NCI-H2171 (cell line): ENCODE data around the gene GEMIN2.
A peak's percentile ranks its signal among the peaks of the same experiment; 100 is the strongest.
"Not testable (repeated sequence)": the region's sequence is repeated elsewhere in the genome, so short reads cannot be mapped to it uniquely, and the experiment has no call there.

Experiments
- DNase-seq: peaks from one replicate; lab custom pipeline; 2025; lab: John Stamatoyannopoulos, UW

GEMIN2 gene

GRCh38 chr14:39114073-39114838 is at the start of gene GEMIN2:
GEMIN2 (plus strand) TSS chr14:39114323; CDS start chr14:39114339, 16 bp downstream.
- peak; percentile 96 for DNase-seq

GRCh38 chr14:39069169-39069805 is 44.8 kb upstream of the GEMIN2 start:
- DNase-seq = not testable (repeated sequence)

GRCh38 chr14:39069923-39070322 is 44.2 kb upstream of the GEMIN2 start:
- no peak for DNase-seq

GRCh38 chr14:39071096-39071495 is 43.0 kb upstream of the GEMIN2 start:
- no peak for DNase-seq

GRCh38 chr14:39080886-39081285 is 33.2 kb upstream of the GEMIN2 start:
- no peak for DNase-seq

- no peak for DNase-seq
Observed at GRCh38 chr14:39083127-39083526, 31.0 kb upstream of the GEMIN2 start.

- no peak for DNase-seq
Observed at GRCh38 chr14:39085933-39086332, 28.2 kb upstream of the GEMIN2 start.

- no peak for DNase-seq
Observed at GRCh38 chr14:39087493-39087892, 26.6 kb upstream of the GEMIN2 start.

GRCh38 chr14:39090548-39091111 is 23.5 kb upstream of the GEMIN2 start:
- DNase-seq = no peak

GRCh38 chr14:39091716-39092115 is 22.4 kb upstream of the GEMIN2 start:
- DNase-seq = no peak

GRCh38 chr14:39094515-39094914 is 19.6 kb upstream of the GEMIN2 start:
- DNase-seq = no peak

- no peak for DNase-seq
Observed at GRCh38 chr14:39097159-39097558, 17.0 kb upstream of the GEMIN2 start.

- DNase-seq = not testable (repeated sequence)
Observed at GRCh38 chr14:39099215-39099614, 14.9 kb upstream of the GEMIN2 start.

- no peak for DNase-seq
Observed at GRCh38 chr14:39099748-39100147, 14.4 kb upstream of the GEMIN2 start.

- no peak for DNase-seq
Observed at GRCh38 chr14:39102265-39102968, 11.7 kb upstream of the GEMIN2 start.

GRCh38 chr14:39102969-39103957 is 10.9 kb upstream of the GEMIN2 start, which contains the start of gene SEC23A:
SEC23A (minus strand) TSS chr14:39103235; CDS start chr14:39096118, 7,117 bp downstream.
- DNase-seq = peak; percentile 90

- not testable (repeated sequence) for DNase-seq
Observed at GRCh38 chr14:39104078-39104801, 9.9 kb upstream of the GEMIN2 start.

GRCh38 chr14:39107591-39107996 is 6.5 kb upstream of the GEMIN2 start:
- peak; percentile 31 for DNase-seq

GRCh38 chr14:39108791-39109190 is 5.3 kb upstream of the GEMIN2 start:
- no peak for DNase-seq

GRCh38 chr14:39109893-39110715 is 4.0 kb upstream of the GEMIN2 start:
- no peak for DNase-seq
